A549 (cell line): ENCODE data around the gene SARS1. TPM values are rescaled to one million over a fixed set of nuclear protein-coding genes. Genes with fewer than 3 reads are reported as not detected.

Source experiments
- ATAC-seq, 2 experiments: fragments of 200-7000 bp in 1 of 2; fragments of >200 bp in 1 of 2; cut with Nextera tagmentation in 1 of 2; cut with Tn5 transposase in 1 of 2; 3 replicates each; pipeline versions ENCODE4 v1.8.0 to v1.9.1; 2018 to 2020; ENCODE audit warnings: mild to moderate bottlenecking in 1 of 2, moderate library complexity in 1 of 2
- CTCF ChIA-PET: fragments of 300-600 bp; sonication (Branson Sonifier 250); formaldehyde crosslinking; extraction: SDS; loops from one replicate; lab custom pipeline; 2021; ENCODE audit warnings: antibody characterized with exemption, inconsistent platforms; lab: Yijun Ruan, JAX
- POLR2A ChIA-PET: fragments of 350-600 bp; formaldehyde crosslinking; extraction: SDS; loops from one replicate; lab custom pipeline; 2021; ENCODE audit warnings: antibody characterized with exemption, inconsistent platforms; lab: Yijun Ruan, JAX
- DNase-seq, 2 experiments: peaks; one replicate each; pipeline versions ENCODE4 v3.0.0 to v3.0.0-alpha.2; 2011 to 2016; ENCODE audit warnings: low read depth in 1 of 2, low spot score in 1 of 2
- FAIRE-seq: peaks from 2 replicates; lab custom pipeline; 2011; peaks lifted over from hg19 to GRCh38; lab: Jason Lieb, UNC
- H3K27ac ChIP-seq, 2 experiments: fragments of >200 bp; sonication (Bioruptor Twin); formaldehyde crosslinking; 3 replicates each; pipeline ENCODE4 v1.5.1; 2016 to 2017
- H3K4me1 ChIP-seq: fragments of >200 bp; sonication (Bioruptor Twin); formaldehyde crosslinking; 3 replicates; pipeline ENCODE4 v1.6.1; 2016
- H3K4me2 ChIP-seq: fragments of >200 bp; sonication (Bioruptor Twin); formaldehyde crosslinking; 3 replicates; pipeline ENCODE4 v1.6.1; 2016
- H3K4me3 ChIP-seq: fragments of >200 bp; sonication (Bioruptor Twin); formaldehyde crosslinking; 3 replicates; pipeline ENCODE4 v1.5.1; 2016
- H3K9me3 ChIP-seq: fragments of >200 bp; sonication (Bioruptor Twin); formaldehyde crosslinking; 3 replicates; pipeline ENCODE4 v1.6.1; 2016
- BHLHE40 ChIP-seq: IDR thresholded peaks from 2 replicates; pipeline ENCODE4 v1.6.1; 2012; ENCODE audit warnings: low read depth, low read length, inconsistent platforms
- CHD2 ChIP-seq: fragments of 150-350 bp; IDR thresholded peaks from 2 replicates; pipeline ENCODE4 v1.6.1; 2014; ENCODE audit warnings: low read length; ENCODE audit not compliant: partially characterized antibody
- FOSL2 ChIP-seq, 2 experiments: fragments of 450-650 bp in 1 of 2; fragments of >200 bp in 1 of 2; sonication (Bioruptor Twin) in 1 of 2; formaldehyde crosslinking; IDR thresholded peaks; 2 replicates each; pipeline versions ENCODE4 v1.5.0 to v1.6.1; 2016 to 2020; ENCODE audit warnings: mild to moderate bottlenecking in 1 of 2, moderate library complexity in 1 of 2
- FOXS1 ChIP-seq: fragments of 250-450 bp; sonication (Bioruptor Pico); IDR thresholded peaks from 2 replicates; pipeline ENCODE4 v1.5.0; 2020; ENCODE audit warnings: mild to moderate bottlenecking, moderate library complexity
- HDAC2 ChIP-seq: fragments of 200-600 bp; sonication (generic); IDR thresholded peaks from 2 replicates; pipeline ENCODE4 v1.6.1; 2016
- HES2 ChIP-seq: fragments of >200 bp; sonication (Bioruptor Twin); formaldehyde crosslinking; IDR thresholded peaks from 2 replicates; pipeline ENCODE4 v1.6.1; 2016
- HOXB13 ChIP-seq: fragments of 250-450 bp; sonication (Bioruptor Pico); IDR thresholded peaks from 2 replicates; pipeline ENCODE4 v1.5.0; 2020; ENCODE audit warnings: low read depth, mild to moderate bottlenecking, moderate library complexity
- JUN ChIP-seq, 2 experiments: fragments of >200 bp; sonication (Bioruptor Twin); formaldehyde crosslinking; IDR thresholded peaks; 2 replicates in 1 of 2; 3 replicates in 1 of 2; pipeline ENCODE4 v1.6.1; 2016 to 2017
- JUNB ChIP-seq: fragments of >200 bp; sonication (Bioruptor Twin); formaldehyde crosslinking; IDR thresholded peaks from 2 replicates; pipeline ENCODE4 v1.6.1; 2016
- KDM5A ChIP-seq: fragments of 200-600 bp; sonication (generic); IDR thresholded peaks from 2 replicates; pipeline ENCODE4 v1.6.1; 2016; ENCODE audit warnings: antibody characterized with exemption, mild to moderate bottlenecking
- MAFK ChIP-seq: fragments of 450-650 bp; IDR thresholded peaks from 2 replicates; pipeline ENCODE4 v1.6.1; 2014; ENCODE audit not compliant: partially characterized antibody
- MAZ ChIP-seq: fragments of 150-350 bp; IDR thresholded peaks from 2 replicates; pipeline ENCODE4 v1.6.1; 2014; ENCODE audit warnings: antibody characterized with exemption, low read depth, low read length, borderline replicate concordance
- MYC ChIP-seq: IDR thresholded peaks from 2 replicates; pipeline ENCODE4 v1.6.1; 2012; ENCODE audit warnings: mild to moderate bottlenecking, inconsistent platforms, low read length, improper control_type of control experiment, borderline replicate concordance
- NFE2L2 ChIP-seq: fragments of 150-350 bp; conservative IDR thresholded peaks from 2 replicates; pipeline ENCODE4 v1.6.1; 2014; ENCODE audit warnings: low read length
- NPAS2 ChIP-seq: fragments of 250-450 bp; sonication (Bioruptor Pico); IDR thresholded peaks from 2 replicates; pipeline ENCODE4 v1.8.0; 2022; ENCODE audit warnings: mild to moderate bottlenecking, moderate library complexity, borderline replicate concordance
- PHF8 ChIP-seq: fragments of 200-600 bp; sonication (generic); IDR thresholded peaks from 2 replicates; pipeline ENCODE4 v1.6.1; 2016; ENCODE audit warnings: low read depth, mild to moderate bottlenecking, antibody characterized with exemption, moderate library complexity, borderline replicate concordance
- RCOR1 ChIP-seq: fragments of 150-350 bp; IDR thresholded peaks from 2 replicates; pipeline ENCODE4 v1.6.1; 2014; ENCODE audit warnings: antibody characterized with exemption, low read length, low read depth
- RFX5 ChIP-seq: fragments of 450-650 bp; IDR thresholded peaks from 2 replicates; pipeline ENCODE4 v1.7.1; 2014; ENCODE audit warnings: antibody characterized with exemption, mild to moderate bottlenecking, moderate library complexity
- RNF2 ChIP-seq: fragments of 200-600 bp; sonication (generic); IDR thresholded peaks from 2 replicates; pipeline ENCODE4 v1.6.1; 2016; ENCODE audit warnings: low read depth, mild to moderate bottlenecking, antibody characterized with exemption, moderate library complexity, borderline replicate concordance
- TFCP2L1 ChIP-seq: fragments of 250-450 bp; sonication (Bioruptor Pico); IDR thresholded peaks from 2 replicates; pipeline ENCODE4 v1.5.0; 2021; ENCODE audit warnings: mild to moderate bottlenecking
- USF2 ChIP-seq: fragments of 450-650 bp; IDR thresholded peaks from 2 replicates; pipeline ENCODE4 v1.6.1; 2014; ENCODE audit warnings: antibody characterized with exemption
- ZC3H11A ChIP-seq: fragments of 450-650 bp; IDR thresholded peaks from 2 replicates; pipeline ENCODE4 v1.6.1; 2014; ENCODE audit warnings: antibody characterized with exemption, mild to moderate bottlenecking
- ZFP36 ChIP-seq: fragments of 450-650 bp; IDR thresholded peaks from 2 replicates; pipeline ENCODE4 v1.6.1; 2014; ENCODE audit warnings: borderline replicate concordance; ENCODE audit not compliant: partially characterized antibody
- ZNF302 ChIP-seq: fragments of 250-450 bp; sonication (Bioruptor Pico); IDR thresholded peaks from 2 replicates; pipeline ENCODE4 v1.9.0; 2021; ENCODE audit warnings: inconsistent platforms, mild to moderate bottlenecking, moderate library complexity
- WGBS: methylation state at CpG from one replicate; pipeline ENCODE4 v1.1.6; 2017; ENCODE audit errors: missing lambda C conversion rate; 5-methylcytosine and 5-hydroxymethylcytosine counted together
- polyA plus RNA-seq, 4 experiments: library from polyadenylated mRNA; depleted of rRNA in 3 of 4; stranded (reverse); fragments of >200 nt; fragmentation: RNase III in 1 of 4; extraction: RNeasy Plus Mini Kit Qiagen cat#74134 plus additional on column Dnase treatment in 1 of 4; gene quantifications; 2 replicates in 3 of 4; 3 replicates in 1 of 4; pipeline ENCODE4 v1.2.3, GENCODE V29; 2011 to 2017
- TF ChIP-seq, protein P1 (sequence below): IDR thresholded peaks from 2 replicates; pipeline ENCODE4 v1.6.1; 2012
- TF ChIP-seq, protein P2 (sequence below): fragments of >200 bp; sonication (Bioruptor Twin); formaldehyde crosslinking; IDR thresholded peaks from 3 replicates; pipeline ENCODE4 v1.5.1; 2016

The SARS1 gene
- polyA plus RNA-seq, 2 of the 4 experiments (the other 2 are of a cell fraction) = 103 to 152 TPM

- TF ChIP-seq MAFK (no peak), HOXB13 (CRISPR knock-in tag) (no peak), ZC3H11A (no peak), NPAS2 (CRISPR knock-in tag) (no peak), JUN (IDR thresholded peaks at IDR 0.05) (no peak), MYC (no peak), ZFP36 (no peak), HDAC2 (no peak), JUNB (no peak), USF2 (no peak)
- Histone ChIP-seq H3K4me2 (no peak overlapping the region), H3K4me1 (peaks cover 34% of the 10 kb centered on the region), H3K9me3 (no peaks in the 10 kb centered on the region), H3K4me3 (no peak overlapping the region), H3K27ac (no peak overlapping the region)
- POLR2A ChIA-PET = no interaction called here
- no peak for DNase-seq
- FAIRE-seq = no peak
- WGBS = 93% methylated on average over 5 of the region's 12 CpGs
- CTCF ChIA-PET = interaction anchor here (1.4 kb wide), 1 partner anchor 117 kb away, joined by 5 read pairs; the partner anchor contains the start of gene SORT1
- ATAC-seq = no peak
Measured at GRCh38 chr1:109280862-109281261, 67.1 kb downstream of the SARS1 start.

DNA sequence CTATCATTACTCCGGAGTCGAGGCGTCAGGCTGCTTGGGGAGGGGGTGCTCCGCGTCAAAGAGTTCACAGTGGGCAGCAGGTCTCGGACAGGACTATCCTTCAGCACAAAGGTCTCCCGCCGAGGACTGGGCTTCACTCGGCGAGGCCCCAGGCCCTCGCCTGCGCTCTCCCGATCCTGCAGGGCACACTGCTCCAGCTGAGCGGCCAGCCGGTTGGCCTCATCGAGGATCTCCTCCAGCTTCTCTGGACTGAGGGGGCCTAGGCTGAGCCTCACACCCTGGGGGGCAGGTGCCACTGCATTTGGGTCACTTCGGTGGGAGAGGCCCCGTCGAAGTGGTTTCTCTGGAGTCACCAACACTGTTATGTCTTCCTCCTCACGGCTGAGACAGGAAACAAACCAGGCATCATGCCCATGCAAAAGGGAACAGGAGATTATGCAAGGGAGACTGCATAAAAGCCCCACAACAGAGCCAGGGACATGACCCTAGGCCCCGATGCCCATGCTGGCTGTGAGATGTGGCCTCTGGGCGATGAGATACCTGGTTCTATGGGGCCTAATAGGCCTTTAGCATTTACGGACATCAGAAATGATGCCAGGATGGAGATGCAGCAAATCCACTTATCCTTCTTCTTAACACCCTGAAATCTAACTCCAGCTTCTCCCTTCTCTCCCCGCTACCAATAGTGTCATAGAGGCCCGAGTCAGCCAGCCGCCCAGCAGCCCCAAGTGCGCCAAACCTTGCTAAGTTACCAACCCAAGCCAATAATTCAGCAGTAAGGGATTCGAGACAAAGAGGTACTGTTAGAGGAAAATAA lies 68.2 kb downstream of the SARS1 start:
- Histone ChIP-seq H3K4me3 (peak overlapping the region; percentile 86), H3K4me1 (peaks cover 24% of the 10 kb centered on the region), H3K27ac (peak overlapping the region; percentile 85 to 98)
- TF ChIP-seq CHD2 (no peak), JUN (IDR thresholded peaks at IDR 0.05) (no peak), TFCP2L1 (CRISPR knock-in tag) (no peak)
- TF ChIP-seq, protein P1, sequence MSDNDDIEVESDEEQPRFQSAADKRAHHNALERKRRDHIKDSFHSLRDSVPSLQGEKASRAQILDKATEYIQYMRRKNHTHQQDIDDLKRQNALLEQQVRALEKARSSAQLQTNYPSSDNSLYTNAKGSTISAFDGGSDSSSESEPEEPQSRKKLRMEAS = no peak
- TF ChIP-seq, protein P2, sequence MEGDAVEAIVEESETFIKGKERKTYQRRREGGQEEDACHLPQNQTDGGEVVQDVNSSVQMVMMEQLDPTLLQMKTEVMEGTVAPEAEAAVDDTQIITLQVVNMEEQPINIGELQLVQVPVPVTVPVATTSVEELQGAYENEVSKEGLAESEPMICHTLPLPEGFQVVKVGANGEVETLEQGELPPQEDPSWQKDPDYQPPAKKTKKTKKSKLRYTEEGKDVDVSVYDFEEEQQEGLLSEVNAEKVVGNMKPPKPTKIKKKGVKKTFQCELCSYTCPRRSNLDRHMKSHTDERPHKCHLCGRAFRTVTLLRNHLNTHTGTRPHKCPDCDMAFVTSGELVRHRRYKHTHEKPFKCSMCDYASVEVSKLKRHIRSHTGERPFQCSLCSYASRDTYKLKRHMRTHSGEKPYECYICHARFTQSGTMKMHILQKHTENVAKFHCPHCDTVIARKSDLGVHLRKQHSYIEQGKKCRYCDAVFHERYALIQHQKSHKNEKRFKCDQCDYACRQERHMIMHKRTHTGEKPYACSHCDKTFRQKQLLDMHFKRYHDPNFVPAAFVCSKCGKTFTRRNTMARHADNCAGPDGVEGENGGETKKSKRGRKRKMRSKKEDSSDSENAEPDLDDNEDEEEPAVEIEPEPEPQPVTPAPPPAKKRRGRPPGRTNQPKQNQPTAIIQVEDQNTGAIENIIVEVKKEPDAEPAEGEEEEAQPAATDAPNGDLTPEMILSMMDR = no peak
- TF ChIP-seq, all 56 proteins: peak for 0
- Histone ChIP-seq H3K4me2 (peak overlapping the region; percentile 73), H3K9me3 (no peaks in the 10 kb centered on the region)
- no peak for ATAC-seq
- 82% methylated on average over 20 of the region's 28 CpGs for WGBS
- DNase-seq = no peak
- ChIA-PET POLR2A (interaction anchor here (1.4 kb wide), 1 partner anchor 8 kb away, joined by 3 read pairs; no protein-coding TSS in a partner anchor), CTCF (interaction anchor here (1.0 to 2.3 kb wide), 4 partner anchors 15 to 116 kb away, joined by 3 to 18 read pairs (median 5); partner anchors contain the start of gene SORT1)
- no peak for FAIRE-seq

GRCh38 chr1:109282497-109282951 lies 68.8 kb downstream of the SARS1 start:
- TF ChIP-seq, protein P2 = no peak
- TF ChIP-seq PHF8 (no peak), HES2 (no peak), MAZ (no peak), BHLHE40 (no peak), TFCP2L1 (CRISPR knock-in tag) (no peak), NFE2L2 (no peak), RFX5 (no peak), MAFK (no peak), RNF2 (no peak), ZNF302 (CRISPR knock-in tag) (no peak), FOXS1 (CRISPR knock-in tag) (no peak), RCOR1 (no peak), FOSL2 (IDR thresholded peaks at IDR 0.05) (no peak), FOSL2 (CRISPR knock-in tag; IDR thresholded peaks at IDR 0.05) (no peak), KDM5A (no peak)
- Histone ChIP-seq H3K27ac (peak overlapping the region; percentile 85 to 98), H3K4me1 (peaks cover 18% of the 10 kb centered on the region), H3K9me3 (no peaks in the 10 kb centered on the region), H3K4me3 (peak overlapping the region; percentile 86), H3K4me2 (peak overlapping the region; percentile 73)
- WGBS = 8% methylated on average over 5 of the region's 10 CpGs
- ATAC-seq (peak in 1 of 2 experiments; percentile 77; a peak in 4 of 6 replicates), FAIRE-seq (no peak), DNase-seq (peak in 1 of 2 experiments; percentile 19)
- ChIA-PET CTCF (interaction anchor here (1.0 to 2.3 kb wide), 4 partner anchors 15 to 116 kb away, joined by 3 to 18 read pairs (median 6); partner anchors contain the start of gene SORT1), POLR2A (interaction anchor here (1.0 to 1.6 kb wide), 5 partner anchors 9 to 399 kb away, joined by 3 to 8 read pairs (median 3); partner anchors contain the start of gene SORT1)
